ENCODE measurements around the gene CDA. TPM values are rescaled to one million over a fixed set of nuclear protein-coding genes. Genes with fewer than 3 reads are reported as not detected.
A peak's percentile ranks its signal among the peaks of the same experiment; 100 is the strongest.

Gene CDA
- total and polyA plus RNA-seq, 3 donors from 2014 or later = 0.81 to 2.5 (median 2.0) TPM

DNA sequence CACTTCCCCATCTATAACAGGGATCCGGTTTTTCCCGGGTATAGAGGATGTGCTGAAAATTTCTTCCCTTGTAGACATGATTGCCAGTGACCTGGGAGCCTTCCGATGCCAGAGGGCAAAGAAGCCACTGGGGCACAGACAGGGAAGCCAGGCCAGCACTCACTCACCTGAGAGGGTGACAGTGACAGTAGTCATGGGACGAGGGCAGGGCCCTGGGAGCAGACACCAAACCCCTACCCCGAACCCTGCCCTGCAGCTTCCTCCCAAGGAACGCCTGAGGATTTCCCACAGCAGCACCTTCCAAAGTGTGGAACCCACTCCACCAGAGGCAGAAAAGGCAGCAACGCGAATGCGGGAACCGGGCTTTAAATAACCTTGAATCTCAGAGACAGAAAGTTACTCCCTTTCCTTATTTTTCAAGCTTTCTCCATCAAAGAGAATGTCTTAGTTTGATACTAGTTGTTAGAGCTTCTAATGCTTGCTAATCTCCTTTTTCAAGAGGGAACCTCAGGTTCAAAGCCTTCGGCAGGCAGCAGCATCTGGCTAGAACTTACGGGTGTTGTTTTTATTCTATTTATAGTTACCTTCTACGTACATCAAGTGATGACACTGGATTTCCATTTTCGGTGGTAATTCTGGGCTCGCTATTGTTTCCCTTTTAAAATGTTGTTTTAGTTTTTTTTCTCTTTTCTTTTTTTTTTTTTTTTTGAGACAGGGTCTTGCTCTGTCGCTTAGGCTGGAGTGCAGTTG, 69.4 kb downstream of the CDA start:
- peak overlapping the region; percentile 40 to 42 for H3K27ac ChIP-seq
- TF ChIP-seq, protein P1, sequence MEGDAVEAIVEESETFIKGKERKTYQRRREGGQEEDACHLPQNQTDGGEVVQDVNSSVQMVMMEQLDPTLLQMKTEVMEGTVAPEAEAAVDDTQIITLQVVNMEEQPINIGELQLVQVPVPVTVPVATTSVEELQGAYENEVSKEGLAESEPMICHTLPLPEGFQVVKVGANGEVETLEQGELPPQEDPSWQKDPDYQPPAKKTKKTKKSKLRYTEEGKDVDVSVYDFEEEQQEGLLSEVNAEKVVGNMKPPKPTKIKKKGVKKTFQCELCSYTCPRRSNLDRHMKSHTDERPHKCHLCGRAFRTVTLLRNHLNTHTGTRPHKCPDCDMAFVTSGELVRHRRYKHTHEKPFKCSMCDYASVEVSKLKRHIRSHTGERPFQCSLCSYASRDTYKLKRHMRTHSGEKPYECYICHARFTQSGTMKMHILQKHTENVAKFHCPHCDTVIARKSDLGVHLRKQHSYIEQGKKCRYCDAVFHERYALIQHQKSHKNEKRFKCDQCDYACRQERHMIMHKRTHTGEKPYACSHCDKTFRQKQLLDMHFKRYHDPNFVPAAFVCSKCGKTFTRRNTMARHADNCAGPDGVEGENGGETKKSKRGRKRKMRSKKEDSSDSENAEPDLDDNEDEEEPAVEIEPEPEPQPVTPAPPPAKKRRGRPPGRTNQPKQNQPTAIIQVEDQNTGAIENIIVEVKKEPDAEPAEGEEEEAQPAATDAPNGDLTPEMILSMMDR (IDR thresholded peaks at IDR 0.05) = no peak
- TF ChIP-seq POLR2A (IDR thresholded peaks at IDR 0.05) = no peak
- no peak for DNase-seq
- WGBS, 2 donors = 65 to 69% methylated on average over 15 to 16 of the region's 16 CpGs
- intact Hi-C loops (cut with DNase I; ENCODE audit: low total_unique reads) = no loop called here
- no peak overlapping the region for H3K4me3 ChIP-seq
- no peaks in the 10 kb centered on the region for H3K36me3 ChIP-seq (ENCODE audit: low read depth, missing control alignments)
- no peaks in the 10 kb centered on the region for H3K9me3 ChIP-seq
- H3K4me1 ChIP-seq = peaks cover 22% of the 10 kb centered on the region
- H3K27me3 ChIP-seq = no peaks in the 10 kb centered on the region

DNA sequence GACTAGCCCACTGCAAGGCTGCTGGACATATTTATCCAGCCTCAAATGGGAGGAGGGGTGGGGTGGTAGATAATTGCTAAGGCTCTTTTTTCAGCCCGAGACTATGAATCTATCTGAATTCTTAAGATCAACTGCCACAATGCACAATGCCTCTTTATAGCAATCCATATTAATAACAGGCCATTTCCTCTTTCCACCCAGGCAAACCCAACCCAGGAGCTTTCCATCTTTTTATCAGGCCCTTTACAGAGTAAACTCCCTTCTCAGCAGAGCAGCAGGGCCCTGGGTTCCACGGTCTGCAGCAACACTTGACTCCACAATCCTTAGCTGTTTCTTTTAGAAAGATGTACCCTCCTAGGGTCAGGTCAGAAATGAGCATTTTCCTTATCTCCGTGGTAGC, 71.5 kb downstream of the CDA start:
- Histone ChIP-seq H3K4me3 (peak overlapping the region; percentile 64 to 91), H3K36me3 (ENCODE audit: low read depth, missing control alignments) (no peaks in the 10 kb centered on the region), H3K27me3 (no peaks in the 10 kb centered on the region), H3K27ac (no peak overlapping the region), H3K4me1 (peaks cover 15% of the 10 kb centered on the region), H3K9me3 (no peaks in the 10 kb centered on the region)
- intact Hi-C loops (cut with DNase I; ENCODE audit: low total_unique reads) = no loop called here
- no peak for TF ChIP-seq POLR2A (IDR thresholded peaks at IDR 0.05)
- TF ChIP-seq, protein P1 (IDR thresholded peaks at IDR 0.05) = no peak
- 11 to 14% methylated on average over 3 of the region's 3 CpGs for WGBS, 2 donors
- no peak for DNase-seq

DNA sequence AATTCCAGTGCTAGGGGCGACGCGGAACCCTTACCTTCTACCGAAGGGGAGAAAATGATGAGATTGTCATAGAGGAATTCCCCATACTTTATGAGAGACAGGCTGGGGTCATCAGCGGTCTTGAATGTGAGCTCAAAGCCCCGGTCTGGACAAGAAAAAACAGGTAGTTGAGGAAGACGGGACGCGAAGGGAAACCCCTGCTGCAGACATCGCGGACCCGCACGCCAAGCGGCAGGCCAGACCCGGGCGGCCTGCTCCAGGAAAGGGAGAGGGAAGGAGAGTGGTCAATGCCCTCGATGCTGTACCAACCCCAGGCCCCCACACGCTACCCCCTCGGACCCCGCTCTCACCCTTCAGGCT, 71.9 kb downstream of the CDA start:
- DNase-seq = no peak
- peak overlapping the region; percentile 46 to 89 for H3K27ac ChIP-seq
- H3K36me3 ChIP-seq (ENCODE audit: low read depth, missing control alignments) = no peaks in the 10 kb centered on the region
- 0 to 1% methylated on average over 18 to 20 of the region's 20 CpGs for WGBS, 2 donors
- intact Hi-C loops (cut with DNase I; ENCODE audit: low total_unique reads) = no loop called here
- H3K9me3 ChIP-seq = no peaks in the 10 kb centered on the region
- peak overlapping the region; percentile 64 to 91 for H3K4me3 ChIP-seq
- TF ChIP-seq, protein P1 (IDR thresholded peaks at IDR 0.05) = no peak
- no peak for TF ChIP-seq POLR2A (IDR thresholded peaks at IDR 0.05)
- H3K4me1 ChIP-seq = peaks cover 15% of the 10 kb centered on the region
- H3K27me3 ChIP-seq = no peaks in the 10 kb centered on the region

DNA sequence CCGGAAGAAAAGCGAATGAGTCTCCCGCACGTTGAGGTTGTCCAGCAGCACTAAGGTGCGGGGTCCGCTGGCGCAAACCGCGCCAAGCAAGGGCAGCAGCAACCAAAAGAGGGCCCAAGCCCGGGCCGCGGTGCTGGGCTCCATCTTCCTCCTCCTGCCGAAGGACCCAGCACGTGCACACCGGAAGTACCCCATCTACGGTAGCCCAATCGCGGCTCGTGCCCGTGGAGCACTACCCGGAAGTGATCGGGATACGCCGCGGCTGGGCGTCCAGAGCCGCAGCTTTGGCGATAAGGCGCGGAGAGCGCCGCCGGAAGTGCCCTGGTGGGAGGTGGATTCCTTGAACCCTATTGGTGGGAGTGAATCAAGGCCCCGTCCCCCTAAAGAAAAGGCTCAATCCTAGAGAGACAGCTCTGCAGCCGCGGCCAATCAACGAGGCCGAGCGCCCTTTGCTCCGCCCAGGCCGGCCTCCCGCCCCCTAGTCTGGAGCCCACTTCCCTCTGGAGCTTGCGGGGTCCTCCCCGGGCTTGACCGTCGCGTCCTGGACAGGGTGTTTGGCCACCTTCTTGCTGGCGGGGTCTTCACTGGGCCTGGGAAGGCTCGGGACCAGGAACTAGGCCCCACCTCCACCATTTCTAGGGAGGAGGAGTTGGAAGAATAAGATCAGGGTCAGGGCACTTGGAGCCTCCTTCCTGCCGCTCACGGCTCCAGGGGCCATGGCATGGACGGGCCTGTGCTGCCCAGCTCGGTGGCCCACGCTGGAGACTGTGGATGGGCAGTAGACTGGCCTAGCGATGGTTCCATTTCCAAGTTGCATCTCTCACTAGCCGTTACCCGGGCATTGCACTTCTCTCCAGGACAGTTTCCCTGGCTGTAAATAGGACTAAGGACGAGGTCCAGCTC, 72.6 kb downstream of the CDA start, which contains the start of gene DDOST:
DDOST (minus strand) TSS at position 163 of the 903 bp plus-strand sequence; CDS start at position 144, 19 bp downstream.
- H3K9me3 ChIP-seq = no peaks in the 10 kb centered on the region
- 0 to 1% methylated on average over 20 to 48 of the region's 58 CpGs for WGBS, 2 donors

More for the DNA sequence above, 72.6 kb downstream of the CDA start, which contains the start of gene DDOST:
- H3K27me3 ChIP-seq = no peaks in the 10 kb centered on the region
- peak; percentile 97 for DNase-seq
- no peak for TF ChIP-seq POLR2A (IDR thresholded peaks at IDR 0.05)
- TF ChIP-seq, protein P1 (IDR thresholded peaks at IDR 0.05) = peak; percentile 17 to 45 (median 36)
- intact Hi-C loops (cut with DNase I; ENCODE audit: low total_unique reads) = no loop called here
- H3K36me3 ChIP-seq (ENCODE audit: low read depth, missing control alignments) = no peaks in the 10 kb centered on the region
- H3K4me3 ChIP-seq = peak within 1 kb of the TSS; percentile 64 to 91
- H3K4me1 ChIP-seq = peaks cover 15% of the 10 kb centered on the region
- H3K27ac ChIP-seq = peak within 1 kb of the TSS; percentile 74 to 89

Data from testis (tissue), 3 donors.